Muscle layer of colon (tissue), 2 donors: Measurements from ENCODE around the gene RAVER2.
A peak's percentile ranks its signal among the peaks of the same experiment; 100 is the strongest.

Experiments
- H3K27ac ChIP-seq: one replicate; pipeline ENCODE4 v1.7.0; 2013; ENCODE audit warnings: low read depth, mild to moderate bottlenecking, low read length, moderate library complexity
- H3K27me3 ChIP-seq, 2 donors: one replicate each; pipeline ENCODE4 v1.7.0; 2013; ENCODE audit warnings: low read length in 2 of 2, mild to moderate bottlenecking in 2 of 2; ENCODE audit not compliant: insufficient read depth in 2 of 2, control insufficient read depth in 1 of 2
- H3K36me3 ChIP-seq: one replicate; pipeline ENCODE4 v1.7.0; 2013; ENCODE audit warnings: mild to moderate bottlenecking, low read length; ENCODE audit not compliant: insufficient read depth
- H3K4me1 ChIP-seq: one replicate; pipeline ENCODE4 v1.7.0; 2013; ENCODE audit warnings: mild to moderate bottlenecking, low read length; ENCODE audit not compliant: insufficient read depth
- H3K4me3 ChIP-seq, 2 donors: one replicate each; pipeline ENCODE4 v1.7.0; 2013; ENCODE audit warnings: low read length in 2 of 2, low read depth in 1 of 2, mild to moderate bottlenecking in 1 of 2, moderate library complexity in 1 of 2
- H3K9ac ChIP-seq: one replicate; pipeline ENCODE4 v1.7.0; 2013; ENCODE audit warnings: low read length
- H3K9me3 ChIP-seq: one replicate; pipeline ENCODE4 v1.7.0; 2013; ENCODE audit warnings: mild to moderate bottlenecking, low read length
- donor health status: abdominal sarcoma.
- donor health status: Adenocarcinoma of cecum.

RAVER2 gene

DNA sequence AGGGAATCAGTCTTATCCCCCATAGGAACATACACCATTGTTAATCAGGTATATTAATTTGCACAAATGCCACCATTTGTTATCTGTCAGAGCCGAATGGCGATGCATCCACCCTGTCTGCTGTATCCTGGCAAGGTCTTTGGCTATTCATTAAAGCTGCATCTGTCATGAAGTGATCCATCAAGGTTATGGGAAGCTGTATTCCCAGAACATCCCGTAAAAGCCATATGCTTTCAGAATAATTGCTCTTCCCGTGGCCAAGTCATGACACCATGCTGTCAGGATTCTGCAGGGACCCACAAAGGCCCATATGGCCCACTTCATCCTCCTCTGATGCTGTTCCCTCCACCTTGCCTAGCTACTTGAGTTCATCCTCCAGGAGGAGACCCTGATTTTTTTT is 103.9 kb downstream of the RAVER2 start:
- Histone ChIP-seq H3K9me3 (no peaks in the 10 kb centered on the region), H3K9ac (no peak overlapping the region), H3K4me1 (no peaks in the 10 kb centered on the region), H3K27ac (no peak overlapping the region), H3K4me3 (no peak overlapping the region), H3K27me3 (no peaks in the 10 kb centered on the region), H3K36me3 (peaks cover 80% of the 10 kb centered on the region)

- Histone ChIP-seq H3K27ac (no peak overlapping the region), H3K4me3 (no peak overlapping the region), H3K36me3 (peaks cover 81% of the 10 kb centered on the region), H3K9ac (no peak overlapping the region), H3K4me1 (no peaks in the 10 kb centered on the region), H3K27me3 (no peaks in the 10 kb centered on the region), H3K9me3 (no peaks in the 10 kb centered on the region)
Measured at GRCh38 chr1:64849942-64850341, 105.1 kb downstream of the RAVER2 start.

DNA sequence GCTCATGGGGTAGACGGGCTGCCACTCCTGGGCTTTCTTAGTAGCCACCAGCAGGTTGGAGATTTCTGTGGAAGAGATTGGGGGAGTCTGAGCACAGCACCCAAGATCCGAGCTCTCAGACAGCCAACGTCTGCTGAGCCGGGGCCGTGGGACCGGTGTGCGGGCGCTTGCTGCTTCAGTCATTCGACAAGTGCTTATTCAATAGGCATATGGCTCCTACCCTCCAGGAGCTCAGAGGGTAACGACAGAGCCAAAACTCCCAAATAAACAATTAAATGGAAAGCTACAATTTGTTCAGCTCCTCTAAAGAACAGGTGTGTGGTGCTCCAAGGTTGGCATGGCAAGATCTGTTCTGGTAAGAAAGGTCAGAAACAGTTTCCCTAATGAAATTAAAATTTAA is 106.0 kb downstream of the RAVER2 start:
- H3K27me3 ChIP-seq = no peaks in the 10 kb centered on the region
- H3K27ac ChIP-seq = no peak overlapping the region
- peaks cover 76% of the 10 kb centered on the region for H3K36me3 ChIP-seq
- no peak overlapping the region for H3K9ac ChIP-seq
- H3K4me1 ChIP-seq = no peaks in the 10 kb centered on the region
- H3K9me3 ChIP-seq = no peaks in the 10 kb centered on the region
- no peak overlapping the region for H3K4me3 ChIP-seq

DNA sequence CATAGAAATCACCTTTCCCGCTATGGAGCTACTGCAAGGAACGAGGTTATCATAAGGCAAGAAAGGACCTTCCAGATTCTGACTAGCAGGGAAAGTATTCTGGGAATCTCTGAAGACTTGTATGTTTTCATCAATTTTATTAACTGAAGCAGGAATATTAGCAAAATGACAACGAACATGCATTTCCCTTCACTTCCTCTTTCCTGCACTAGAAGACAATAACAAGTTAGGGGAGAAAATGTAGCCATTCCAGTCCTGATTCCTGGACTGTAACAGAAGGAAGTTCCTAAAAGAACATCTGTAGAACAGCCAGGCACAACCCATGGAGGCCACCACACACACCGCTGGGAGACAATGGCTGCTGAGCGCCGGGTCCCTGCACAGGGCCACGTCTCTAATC is 106.8 kb downstream of the RAVER2 start:
- H3K27ac ChIP-seq = no peak overlapping the region
- peaks cover 68% of the 10 kb centered on the region for H3K36me3 ChIP-seq

DNA sequence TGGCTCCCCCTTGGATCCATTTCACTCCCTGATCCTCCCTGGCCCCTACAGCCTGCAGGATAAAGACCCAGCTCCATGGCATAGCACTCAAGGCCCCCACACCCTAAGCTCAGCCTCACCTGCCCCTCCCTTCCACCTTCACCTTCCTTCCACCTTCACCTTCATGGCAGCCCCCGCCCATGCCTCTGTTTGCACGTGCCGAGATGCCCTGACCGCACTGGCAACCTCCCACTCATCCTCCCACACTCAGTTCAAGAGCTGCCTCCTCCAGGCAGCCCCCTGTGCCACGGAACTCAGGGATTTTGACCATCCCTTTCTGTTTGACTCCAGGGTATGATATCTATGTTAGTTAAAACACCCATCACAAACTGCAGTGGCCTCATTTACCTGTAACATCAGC is 109.8 kb downstream of the RAVER2 start:
- H3K27ac ChIP-seq = no peak overlapping the region
- no peak overlapping the region for H3K9ac ChIP-seq
- H3K27me3 ChIP-seq = no peaks in the 10 kb centered on the region
- peaks cover 9% of the 10 kb centered on the region for H3K4me1 ChIP-seq
- H3K4me3 ChIP-seq = no peak overlapping the region
- no peaks in the 10 kb centered on the region for H3K9me3 ChIP-seq
- H3K36me3 ChIP-seq = peaks cover 73% of the 10 kb centered on the region

More for the DNA sequence above, 106.8 kb downstream of the RAVER2 start:
- Histone ChIP-seq H3K4me3 (no peak overlapping the region), H3K9me3 (no peaks in the 10 kb centered on the region), H3K27me3 (no peaks in the 10 kb centered on the region), H3K9ac (no peak overlapping the region), H3K4me1 (peaks cover 7% of the 10 kb centered on the region)

DNA sequence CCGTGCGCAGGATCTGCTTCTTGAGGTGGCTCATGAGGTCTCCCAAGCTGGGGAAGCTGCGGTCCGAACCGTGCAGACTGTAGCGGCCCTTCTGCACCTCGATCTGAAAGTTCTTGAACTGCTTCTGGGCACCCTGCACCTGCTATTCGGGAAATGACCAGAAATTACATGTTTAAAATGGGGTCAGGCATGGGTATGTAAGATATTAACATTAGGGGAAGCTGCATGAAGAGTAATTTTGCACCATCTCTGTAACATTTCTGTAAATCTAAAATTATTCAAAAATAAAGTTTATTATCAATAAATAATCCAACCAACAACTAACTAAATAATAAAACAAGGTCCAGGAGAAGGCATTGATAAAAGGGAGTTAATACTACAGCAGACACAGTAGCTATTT is 110.7 kb downstream of the RAVER2 start:
- Histone ChIP-seq H3K4me1 (peaks cover 9% of the 10 kb centered on the region), H3K9me3 (no peaks in the 10 kb centered on the region), H3K27me3 (no peaks in the 10 kb centered on the region), H3K4me3 (no peak overlapping the region), H3K36me3 (peaks cover 68% of the 10 kb centered on the region), H3K27ac (no peak overlapping the region), H3K9ac (no peak overlapping the region)

DNA sequence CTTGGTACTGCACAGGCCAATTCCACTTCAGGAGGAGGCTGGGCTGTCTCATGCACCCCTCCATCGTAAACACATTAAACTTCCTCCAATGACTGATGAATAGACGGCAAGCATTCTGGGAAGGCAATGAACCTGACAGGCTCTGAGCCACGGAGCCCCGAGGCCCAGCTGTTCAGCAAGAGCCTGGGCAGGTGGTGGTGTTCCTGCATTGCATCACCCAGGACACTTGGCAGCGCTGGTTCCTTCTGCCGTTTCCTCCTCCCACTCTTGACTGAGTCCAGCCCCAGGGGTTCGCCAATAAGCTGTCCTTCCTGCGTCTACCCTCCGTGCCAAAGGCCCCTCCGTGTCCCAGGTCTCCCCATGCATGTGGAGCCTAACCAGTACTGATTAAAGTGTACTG is 111.7 kb downstream of the RAVER2 start:
- Histone ChIP-seq H3K9me3 (no peaks in the 10 kb centered on the region), H3K9ac (no peak overlapping the region), H3K27ac (peak overlapping the region; percentile 33), H3K4me1 (peaks cover 9% of the 10 kb centered on the region), H3K27me3 (no peaks in the 10 kb centered on the region), H3K4me3 (no peak overlapping the region), H3K36me3 (peaks cover 66% of the 10 kb centered on the region)

DNA sequence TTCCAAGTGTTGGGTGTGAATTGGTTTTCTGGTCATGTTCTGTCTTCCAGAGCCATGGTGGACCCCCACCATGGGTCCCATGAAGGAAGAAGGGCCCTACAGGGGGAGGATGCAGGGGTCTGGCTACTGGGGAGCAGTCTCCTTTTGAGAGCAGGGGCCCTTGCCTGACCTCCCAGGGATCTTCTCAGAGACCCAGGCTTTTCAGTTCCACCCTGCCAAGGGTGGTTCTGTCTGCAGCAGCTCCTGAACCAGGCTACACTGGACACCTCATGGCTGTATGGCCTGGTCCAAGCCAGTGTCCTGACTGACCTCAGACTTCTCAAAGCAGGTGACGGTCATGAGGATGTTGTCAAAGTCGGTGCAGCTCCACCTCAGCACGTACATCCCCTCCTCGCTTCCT is 112.5 kb downstream of the RAVER2 start:
- Histone ChIP-seq H3K9me3 (no peaks in the 10 kb centered on the region), H3K4me3 (no peak overlapping the region), H3K27ac (no peak overlapping the region), H3K9ac (no peak overlapping the region), H3K4me1 (peaks cover 9% of the 10 kb centered on the region), H3K36me3 (peaks cover 59% of the 10 kb centered on the region), H3K27me3 (no peaks in the 10 kb centered on the region)

DNA sequence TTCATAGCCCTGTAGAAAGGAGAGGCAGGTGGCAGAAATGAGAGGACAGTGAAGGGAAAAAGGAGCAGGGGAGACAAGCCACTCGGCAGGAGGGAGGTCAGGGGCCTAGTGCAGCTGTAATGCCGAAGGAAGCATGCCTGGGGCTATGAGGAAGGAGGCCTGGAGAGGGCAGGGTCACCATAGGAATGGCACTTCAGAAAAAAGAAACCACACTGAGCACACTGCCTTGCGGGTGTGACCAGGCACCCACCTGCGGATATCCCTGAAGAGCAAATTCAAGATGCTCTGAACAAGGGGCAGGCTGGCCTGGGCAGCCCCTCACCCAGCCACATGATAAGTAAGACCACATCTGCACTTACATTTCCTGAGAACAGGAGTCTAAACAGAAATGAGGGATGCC is 116.7 kb downstream of the RAVER2 start:
- H3K27me3 ChIP-seq = no peaks in the 10 kb centered on the region

DNA sequence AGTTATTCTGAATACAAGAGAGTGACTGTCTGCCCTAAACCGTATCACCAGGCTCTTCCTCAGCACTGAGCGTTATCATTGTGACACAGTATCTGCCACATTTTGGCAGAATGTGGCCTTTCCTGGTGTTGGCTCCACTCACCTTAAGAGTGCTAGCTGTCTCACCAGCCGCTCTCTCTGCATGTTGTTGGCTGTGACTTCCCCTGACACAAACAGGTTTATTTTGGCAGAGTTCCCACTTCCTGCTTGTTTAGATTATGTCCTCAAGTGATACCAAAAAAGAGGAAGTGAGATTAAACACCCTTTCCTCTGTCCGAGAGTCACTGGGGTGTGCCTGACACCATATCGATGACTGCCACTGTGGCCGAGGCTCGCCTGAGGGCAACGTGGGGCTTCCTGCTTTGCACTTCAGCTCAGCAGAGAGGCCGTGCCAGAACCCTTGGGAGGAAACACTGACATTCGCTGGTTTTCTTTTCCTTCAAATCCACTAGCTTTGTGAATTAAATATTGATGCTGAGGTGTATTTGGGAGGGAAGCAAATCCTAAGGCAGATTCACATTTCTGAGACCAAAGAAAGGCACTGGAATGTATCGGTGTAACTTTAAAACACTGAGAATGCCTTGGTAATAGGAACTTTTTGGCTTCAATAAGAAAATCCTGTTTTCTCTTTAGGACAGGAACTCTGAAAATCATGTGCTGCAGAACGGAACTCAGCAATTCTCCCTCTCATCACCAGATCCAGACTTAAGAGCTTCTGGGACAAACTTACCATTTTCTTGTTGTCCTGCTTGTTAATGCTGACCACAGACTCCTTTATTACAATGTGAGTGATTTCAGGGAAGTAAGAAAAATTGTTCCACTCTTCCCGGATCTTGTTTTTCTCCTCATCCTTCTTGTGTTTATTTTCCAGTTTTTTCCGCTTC is 119.4 kb downstream of the RAVER2 start:
- Histone ChIP-seq H3K36me3 (peaks cover 35% of the 10 kb centered on the region), H3K27ac (no peak overlapping the region), H3K27me3 (no peaks in the 10 kb centered on the region), H3K4me3 (no peak overlapping the region), H3K9ac (no peak overlapping the region), H3K9me3 (no peaks in the 10 kb centered on the region), H3K4me1 (no peaks in the 10 kb centered on the region)

More for the DNA sequence above, 116.7 kb downstream of the RAVER2 start:
- H3K36me3 ChIP-seq = peaks cover 44% of the 10 kb centered on the region
- no peak overlapping the region for H3K9ac ChIP-seq
- H3K4me3 ChIP-seq = no peak overlapping the region
- H3K9me3 ChIP-seq = no peaks in the 10 kb centered on the region
- peaks cover 2% of the 10 kb centered on the region for H3K4me1 ChIP-seq
- H3K27ac ChIP-seq = no peak overlapping the region

GRCh38 chr1:64865105-64865757 is 120.4 kb downstream of the RAVER2 start:
- no peaks in the 10 kb centered on the region for H3K9me3 ChIP-seq
- H3K4me1 ChIP-seq = no peaks in the 10 kb centered on the region
- H3K9ac ChIP-seq = no peak overlapping the region
- no peaks in the 10 kb centered on the region for H3K27me3 ChIP-seq
- peaks cover 28% of the 10 kb centered on the region for H3K36me3 ChIP-seq
- no peak overlapping the region for H3K4me3 ChIP-seq
- H3K27ac ChIP-seq = no peak overlapping the region
